Measurements from ENCODE around the gene FNDC7. TPM values are rescaled to one million over a fixed set of nuclear protein-coding genes. Genes with fewer than 3 reads are reported as not detected.
"Not testable (repeated sequence)": the region's sequence is repeated elsewhere in the genome, so short reads cannot be mapped to it uniquely, and the experiment has no call there.

Gene FNDC7
- total and polyA plus RNA-seq, 10 of the 15 experiments (the other 5 are each of a cell fraction or from before 2014, with no cell fraction given) = not detected

DNA sequence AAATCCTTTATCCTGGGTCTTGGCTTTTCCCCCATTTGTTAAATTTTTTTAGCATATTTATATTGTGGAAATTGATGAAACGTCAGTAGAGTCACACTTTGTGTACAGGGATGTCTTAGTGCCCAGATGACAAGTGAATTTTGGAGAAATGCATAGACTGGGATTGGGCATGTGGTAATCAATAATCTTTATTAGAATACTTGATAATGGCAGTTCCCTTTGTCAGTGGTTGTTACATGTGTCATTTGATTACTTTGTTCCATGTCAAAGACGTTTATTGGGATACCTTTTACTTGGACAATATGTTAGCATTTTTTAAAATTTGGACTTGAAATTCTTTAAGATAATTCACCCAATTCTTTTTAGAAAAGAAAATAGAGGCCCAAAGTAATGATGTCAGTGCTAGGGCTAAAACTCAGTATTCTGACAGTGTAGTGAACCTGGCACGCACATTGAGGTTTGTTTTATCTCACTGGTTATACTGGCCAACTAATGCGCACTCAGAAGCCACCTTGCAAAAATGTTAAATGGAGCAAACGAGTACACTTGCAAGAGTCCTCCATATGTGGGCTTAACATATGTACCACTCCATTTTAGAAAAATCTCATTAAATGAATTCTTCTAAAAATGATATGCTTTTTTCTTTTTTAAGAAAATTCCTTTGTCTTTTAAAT is 11.4 kb upstream of the FNDC7 start:
- ATAC-seq (no peak), FAIRE-seq (no peak), DNase-seq (ENCODE audit: low read depth, low spot score) (no peak)
- no peak overlapping the region for H3K9ac ChIP-seq (ENCODE audit: control insufficient read depth, insufficient read depth, low read length)
- ChIA-PET CTCF (no interaction called here), SMC1A (ENCODE audit: uncharacterized antibody, unreplicated experiment) (interaction anchor here (1.5 kb wide), 1 partner anchor 14 kb away, joined by 3 read pairs; no protein-coding TSS in a partner anchor), RAD21 (ENCODE audit: unreplicated experiment) (no interaction called here), POLR2A (interaction anchor here (1.0 kb wide), 1 partner anchor 8 kb away, joined by 4 read pairs; the partner anchor contains the start of gene PRPF38B)
- in situ Hi-C loops (cut with MboI) (no loop called here), intact Hi-C loops (cut with micrococcal nuclease; ENCODE audit: unreplicated experiment) (no loop called here)
- H3K4me3 ChIP-seq = no peak overlapping the region
- BruUV-seq (replicated peaks) = no TSS peak
- H3K79me2 ChIP-seq (ENCODE audit: control insufficient read depth, insufficient read depth, low read length) = peaks cover 8% of the 10 kb centered on the region
- peaks cover 8% of the 10 kb centered on the region; the same call in 1 of the 2 replicates for H3K4me1 ChIP-seq (ENCODE audit: control insufficient read depth, insufficient read depth, low read length)
- peaks cover 8 to 37% of the 10 kb centered on the region in 2 experiments for H3K36me3 ChIP-seq (ENCODE audit: control insufficient read depth in 2 of 2, insufficient read depth in 2 of 2, low read length in 1 of 2)
- no peak overlapping the region for H2AFZ ChIP-seq (ENCODE audit: control insufficient read depth, low read depth, low read length)
- 90% methylated on average over 5 of the region's 5 CpGs for WGBS (ENCODE audit: insufficient coverage, insufficient replicate concordance, low lambda C conversion rate, missing lambda C conversion rate)
- H3K9me3 ChIP-seq (replicated peaks; ENCODE audit: control insufficient read depth, insufficient read depth, low read length) = no peaks in the 10 kb centered on the region
- no peak overlapping the region for H3K4me2 ChIP-seq (ENCODE audit: control insufficient read depth, insufficient read depth)
- TF ChIP-seq RAD51 (IDR thresholded peaks at IDR 0.05) (no peak), POLR2A (IDR thresholded peaks at IDR 0.05; ENCODE audit: low read depth, low read length) (no peak)
- no peaks in the 10 kb centered on the region for H4K20me1 ChIP-seq (ENCODE audit: control insufficient read depth, insufficient read depth)
- no peak overlapping the region for H3K27ac ChIP-seq (ENCODE audit: control insufficient read depth, insufficient read depth)
- no peaks in the 10 kb centered on the region for H3K27me3 ChIP-seq (replicated peaks in 1 of 2; ENCODE audit: control insufficient read depth in 2 of 2, insufficient read depth in 2 of 2, low read length in 1 of 2)

DNA sequence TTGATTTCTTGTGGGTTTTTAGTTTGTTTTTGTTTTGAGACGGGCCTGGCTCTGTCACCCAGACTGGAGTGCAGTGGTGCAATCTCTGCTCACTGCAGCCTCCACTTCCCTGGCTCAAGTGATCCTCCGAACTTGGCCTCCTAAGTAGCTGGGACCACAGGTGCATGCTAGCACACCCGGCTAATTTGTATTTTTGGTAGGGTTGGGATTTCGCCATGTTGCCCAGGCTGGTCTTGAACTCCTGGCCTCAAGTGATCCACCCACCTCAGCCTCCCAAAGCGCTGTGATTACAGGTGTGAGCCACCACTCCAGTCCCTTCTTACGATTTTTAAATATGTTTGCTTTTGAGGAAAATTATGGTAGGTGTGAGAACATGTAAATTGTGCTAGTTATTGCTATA is 10.6 kb upstream of the FNDC7 start:
- ATAC-seq; H3K27me3 ChIP-seq (replicated peaks in 1 of 2; ENCODE audit: control insufficient read depth in 2 of 2, insufficient read depth in 2 of 2, low read length in 1 of 2); BruUV-seq (replicated peaks); H4K20me1 ChIP-seq (ENCODE audit: control insufficient read depth, insufficient read depth); in situ Hi-C loops (cut with MboI); H3K4me1 ChIP-seq (ENCODE audit: control insufficient read depth, insufficient read depth, low read length); intact Hi-C loops (cut with micrococcal nuclease; ENCODE audit: unreplicated experiment); FAIRE-seq; H3K79me2 ChIP-seq (ENCODE audit: control insufficient read depth, insufficient read depth, low read length); H3K9ac ChIP-seq (ENCODE audit: control insufficient read depth, insufficient read depth, low read length); H3K4me3 ChIP-seq; H3K9me3 ChIP-seq (replicated peaks; ENCODE audit: control insufficient read depth, insufficient read depth, low read length); H3K4me2 ChIP-seq (ENCODE audit: control insufficient read depth, insufficient read depth); H3K27ac ChIP-seq (ENCODE audit: control insufficient read depth, insufficient read depth); DNase-seq (ENCODE audit: low read depth, low spot score); H2AFZ ChIP-seq (ENCODE audit: control insufficient read depth, low read depth, low read length): not testable (repeated sequence)
- TF ChIP-seq POLR2AphosphoS5 (IDR thresholded peaks at IDR 0.05; ENCODE audit: low read length) = peak; percentile 45; the same call in 1 of the 2 replicates
- 97% methylated on average over 6 of the region's 6 CpGs for WGBS (ENCODE audit: insufficient coverage, insufficient replicate concordance, low lambda C conversion rate, missing lambda C conversion rate)
- POLR2A ChIA-PET = interaction anchor here (1.0 kb wide), 1 partner anchor 9 kb away, joined by 4 read pairs; the partner anchor contains the start of gene PRPF38B
- H3K36me3 ChIP-seq (ENCODE audit: control insufficient read depth in 2 of 2, insufficient read depth in 2 of 2, low read length in 1 of 2) = peaks cover 7 to 37% of the 10 kb centered on the region in 2 experiments
- RAD21 ChIA-PET (ENCODE audit: unreplicated experiment) = interaction anchor here (1.5 kb wide), 1 partner anchor 10 kb away, joined by 5 read pairs; the partner anchor contains the start of gene PRPF38B
- SMC1A ChIA-PET (ENCODE audit: uncharacterized antibody, unreplicated experiment) = interaction anchor here (0.7 to 1.5 kb wide), 3 partner anchors 10 to 18 kb away, joined by 3 to 4 read pairs (median 3); partner anchors contain the start of gene PRPF38B
- CTCF ChIA-PET = interaction anchor here (1.8 kb wide), 1 partner anchor 8 kb away, joined by 5 read pairs; no protein-coding TSS in a partner anchor
